Fibroblast of peridontal ligament (primary cell): ENCODE data around the gene GABRB3.

Experiments used
- DNase-seq: peaks from one replicate; pipeline ENCODE4 v3.0.0-alpha.2; 2010; ENCODE audit errors: extremely low read depth

GABRB3 gene

GRCh38 chr15:26555898-26556297, 217.0 kb downstream of the GABRB3 start:
- DNase-seq = no peak

GRCh38 chr15:26551473-26551872, 221.4 kb downstream of the GABRB3 start:
- DNase-seq = no peak

- DNase-seq = no peak
Measured at GRCh38 chr15:26550880-26551279, 222.0 kb downstream of the GABRB3 start.

GRCh38 chr15:26537663-26538062, 235.2 kb downstream of the GABRB3 start:
- DNase-seq = no peak

- no peak for DNase-seq
Measured at GRCh38 chr15:26531489-26531888, 241.4 kb downstream of the GABRB3 start.

- no peak for DNase-seq
Measured at GRCh38 chr15:26525096-26525495, 247.8 kb downstream of the GABRB3 start.

- DNase-seq = no peak
Measured at GRCh38 chr15:26521691-26522198, 251.1 kb downstream of the GABRB3 start.

- no peak for DNase-seq
Measured at GRCh38 chr15:26521130-26521529, 251.7 kb downstream of the GABRB3 start.

GRCh38 chr15:26518885-26519284, 254.0 kb downstream of the GABRB3 start:
- no peak for DNase-seq

GRCh38 chr15:26516102-26516980, 256.5 kb downstream of the GABRB3 start:
- DNase-seq = no peak

- DNase-seq = no peak
Measured at GRCh38 chr15:26504009-26504408, 268.9 kb downstream of the GABRB3 start.
